Measurements from ENCODE around the gene PTK6.

GRCh38 chr20:63539092-63539430 lies 1.9 kb upstream of the PTK6 start:
- TF ChIP-seq CTCF (IDR thresholded peaks at IDR 0.05) (no peak), POLR2A (IDR thresholded peaks at IDR 0.05) (no peak)
